ENCODE results near the gene TANGO6. TPM values are rescaled to one million over a fixed set of nuclear protein-coding genes. Genes with fewer than 3 reads are reported as not detected.
"Not testable (repeated sequence)": the region's sequence is repeated elsewhere in the genome, so short reads cannot be mapped to it uniquely, and the experiment has no call there.

TANGO6 gene
- total and polyA plus RNA-seq, 4 donors: 5.4 to 26.6 (median 13.2) TPM

DNA sequence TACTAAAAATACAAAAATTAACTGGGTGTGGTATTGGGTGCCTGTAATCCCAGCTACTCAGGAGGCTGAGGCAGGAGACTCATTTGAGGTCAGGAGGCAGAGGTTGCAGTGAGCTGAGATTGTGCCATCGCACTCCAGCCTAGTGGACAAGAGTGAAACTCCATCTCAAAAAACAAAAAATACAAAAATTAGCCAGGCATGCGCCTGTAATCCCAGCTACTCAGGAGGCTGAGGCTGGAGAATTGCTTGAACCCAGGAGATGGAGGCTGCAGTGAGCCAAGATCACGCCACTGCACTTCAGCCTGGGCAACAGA is 208.1 kb downstream of the TANGO6 start:
- DNase-seq; H3K4me3 ChIP-seq (ENCODE audit: low read length in 2 of 2); H3K4me1 ChIP-seq (ENCODE audit: control insufficient read depth in 1 of 2, insufficient read depth in 2 of 2, low read length in 2 of 2); intact Hi-C loops (cut with DNase I); H3K36me3 ChIP-seq (ENCODE audit: control insufficient read depth in 1 of 2, insufficient read depth in 2 of 2, low read length in 1 of 2); H3K27ac ChIP-seq (ENCODE audit: low read depth in 1 of 2, low read length in 2 of 2); H3K27me3 ChIP-seq (ENCODE audit: control insufficient read depth in 1 of 2, insufficient read depth in 2 of 2, low read length in 1 of 2); ATAC-seq (ENCODE audit: low FRiP score); H3K9me3 ChIP-seq (ENCODE audit: control insufficient read depth, low read length): not testable (repeated sequence)
- 95 to 97% methylated on average over 3 of the region's 3 CpGs for WGBS, 2 donors

DNA sequence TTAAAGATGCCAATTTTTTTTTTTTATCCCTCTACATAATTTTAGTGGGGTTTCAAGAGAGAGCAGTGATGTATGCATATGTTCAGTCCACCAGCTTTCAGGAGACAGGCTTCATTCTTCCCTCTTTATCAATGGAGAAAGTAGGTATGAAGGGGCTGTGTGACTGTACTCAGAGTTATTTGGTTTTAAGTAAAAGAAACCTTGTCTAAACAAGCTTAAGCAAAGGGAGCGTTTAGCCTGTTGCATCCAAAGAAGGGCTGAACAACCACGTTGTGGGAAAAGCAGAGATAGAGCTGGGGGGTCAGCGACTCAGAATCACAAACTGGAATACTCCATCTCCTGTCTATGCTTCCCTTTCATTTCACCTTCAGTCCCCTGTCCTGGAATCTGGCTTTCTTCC is 211.7 kb downstream of the TANGO6 start:
- H3K4me3 ChIP-seq (ENCODE audit: low read length in 2 of 2): no peak overlapping the region
- no peaks in the 10 kb centered on the region for H3K27me3 ChIP-seq (ENCODE audit: control insufficient read depth in 1 of 2, insufficient read depth in 2 of 2, low read length in 1 of 2)
- H3K9me3 ChIP-seq (ENCODE audit: control insufficient read depth, low read length): no peaks in the 10 kb centered on the region
- ATAC-seq (ENCODE audit: low FRiP score): no peak
- no peaks in the 10 kb centered on the region for H3K36me3 ChIP-seq (ENCODE audit: control insufficient read depth in 1 of 2, insufficient read depth in 2 of 2, low read length in 1 of 2)
- H3K27ac ChIP-seq (ENCODE audit: low read depth in 1 of 2, low read length in 2 of 2): no peak overlapping the region
- intact Hi-C loops (cut with DNase I): no loop called here
- DNase-seq: no peak
- WGBS, 2 donors: 85 to 88% methylated on average over 3 of the region's 3 CpGs
- H3K4me1 ChIP-seq (ENCODE audit: control insufficient read depth in 1 of 2, insufficient read depth in 2 of 2, low read length in 2 of 2): no peaks in the 10 kb centered on the region

DNA sequence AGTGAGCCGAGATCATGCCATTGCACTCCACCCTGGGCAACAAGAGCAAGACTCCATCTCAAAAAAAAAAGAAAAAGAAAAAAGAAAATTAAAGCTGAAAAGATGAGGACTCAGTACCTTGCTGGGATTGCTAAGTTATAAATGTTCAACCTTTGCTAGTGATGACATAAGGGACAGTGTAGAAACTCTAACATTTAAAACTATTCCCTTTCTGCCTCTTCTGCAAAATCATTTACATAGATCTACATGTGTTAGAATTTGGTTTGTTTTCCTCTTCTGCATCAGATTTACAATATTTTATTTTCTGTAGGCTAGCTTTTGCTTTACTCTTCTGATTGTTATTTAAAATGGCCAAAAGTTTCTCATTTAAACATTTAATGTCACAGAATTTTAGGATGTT is 212.6 kb downstream of the TANGO6 start:
- Histone ChIP-seq H3K4me3 (ENCODE audit: low read length in 2 of 2) (no peak overlapping the region), H3K4me1 (ENCODE audit: control insufficient read depth in 1 of 2, insufficient read depth in 2 of 2, low read length in 2 of 2) (no peaks in the 10 kb centered on the region), H3K27me3 (ENCODE audit: control insufficient read depth in 1 of 2, insufficient read depth in 2 of 2, low read length in 1 of 2) (no peaks in the 10 kb centered on the region), H3K27ac (ENCODE audit: low read depth in 1 of 2, low read length in 2 of 2) (no peak overlapping the region), H3K36me3 (ENCODE audit: control insufficient read depth in 1 of 2, insufficient read depth in 2 of 2, low read length in 1 of 2) (no peaks in the 10 kb centered on the region), H3K9me3 (ENCODE audit: control insufficient read depth, low read length) (no peaks in the 10 kb centered on the region)
- DNase-seq: no peak
- intact Hi-C loops (cut with DNase I): no loop called here
- WGBS, 2 donors: 82 to 94% methylated on average over 1 of the region's 1 CpG
- no peak for ATAC-seq (ENCODE audit: low FRiP score)

DNA sequence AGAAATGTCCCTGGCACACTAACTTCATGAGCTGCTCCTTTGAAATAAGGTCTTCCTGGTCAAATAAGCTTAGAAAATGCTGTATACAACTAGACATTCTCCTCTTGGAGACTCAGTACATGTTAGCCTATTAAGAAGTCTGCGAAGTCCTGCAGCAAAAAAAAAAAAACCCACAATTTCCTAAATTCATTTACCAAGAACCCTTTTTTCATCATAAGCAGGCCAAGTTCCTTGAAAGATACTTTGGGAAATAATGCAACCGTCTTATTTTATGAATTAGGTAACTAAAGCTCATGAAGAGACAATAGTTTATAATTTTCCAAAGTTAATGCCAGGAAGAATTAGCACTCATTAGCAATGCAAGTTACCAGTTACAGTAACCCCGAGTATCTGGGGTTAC is 213.1 kb downstream of the TANGO6 start:
- no peak for DNase-seq
- H3K9me3 ChIP-seq (ENCODE audit: control insufficient read depth, low read length): no peaks in the 10 kb centered on the region
- no peaks in the 10 kb centered on the region for H3K4me1 ChIP-seq (ENCODE audit: control insufficient read depth in 1 of 2, insufficient read depth in 2 of 2, low read length in 2 of 2)
- ATAC-seq (ENCODE audit: low FRiP score): no peak
- no peak overlapping the region for H3K27ac ChIP-seq (ENCODE audit: low read depth in 1 of 2, low read length in 2 of 2)
- H3K4me3 ChIP-seq (ENCODE audit: low read length in 2 of 2): no peak overlapping the region
- intact Hi-C loops (cut with DNase I): no loop called here
- 93 to 94% methylated on average over 3 of the region's 3 CpGs for WGBS, 2 donors
- H3K27me3 ChIP-seq (ENCODE audit: control insufficient read depth in 1 of 2, insufficient read depth in 2 of 2, low read length in 1 of 2): no peaks in the 10 kb centered on the region
- no peaks in the 10 kb centered on the region for H3K36me3 ChIP-seq (ENCODE audit: control insufficient read depth in 1 of 2, insufficient read depth in 2 of 2, low read length in 1 of 2)

DNA sequence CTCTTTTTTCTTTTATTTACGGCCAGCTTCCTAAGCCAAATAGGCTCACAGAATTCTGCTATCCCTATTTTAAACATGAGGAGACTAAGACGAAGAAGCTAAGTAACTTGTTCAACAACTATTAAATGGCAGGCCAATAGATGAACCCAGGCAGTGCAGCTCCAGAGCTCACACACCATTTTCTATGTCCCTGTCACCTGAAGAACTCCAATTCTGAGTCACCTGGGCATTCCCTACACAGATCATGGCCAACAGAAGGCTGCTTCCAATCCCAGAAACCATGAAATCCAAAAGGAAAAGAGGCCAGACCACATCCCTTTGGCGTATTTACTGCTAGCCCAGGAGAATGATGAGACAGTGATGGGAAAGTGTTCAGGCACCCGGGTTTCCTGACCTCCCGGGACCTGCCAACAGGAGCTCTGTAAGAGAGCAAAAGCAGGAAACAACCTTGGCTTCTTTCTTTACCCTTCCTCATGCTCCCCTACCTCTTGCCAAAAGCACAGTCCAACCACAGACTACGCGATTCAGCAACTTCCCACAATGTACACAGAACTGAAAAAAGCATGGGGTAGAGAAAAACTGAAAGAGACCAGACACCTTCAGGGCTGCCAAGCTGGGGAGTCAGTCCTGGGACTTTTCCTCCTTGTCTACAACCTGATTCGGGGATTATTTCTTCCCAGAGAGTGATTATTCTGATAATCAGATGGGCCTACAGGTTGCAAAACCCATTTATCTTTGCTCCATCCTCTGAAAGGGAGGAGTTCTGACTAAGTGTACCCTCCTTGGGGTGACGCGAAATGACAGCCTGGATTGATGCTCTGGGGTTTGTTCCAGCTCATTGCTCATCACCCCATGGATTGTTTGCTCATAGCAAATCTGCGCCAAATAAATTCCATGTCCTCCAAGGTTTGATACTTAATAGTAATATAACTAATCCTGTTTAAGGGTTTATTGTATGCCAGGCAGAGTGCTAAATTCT is 214.4 kb downstream of the TANGO6 start:
- H3K4me1 ChIP-seq (ENCODE audit: control insufficient read depth in 1 of 2, insufficient read depth in 2 of 2, low read length in 2 of 2): no peaks in the 10 kb centered on the region
- no peaks in the 10 kb centered on the region for H3K9me3 ChIP-seq (ENCODE audit: control insufficient read depth, low read length)
- H3K27ac ChIP-seq (ENCODE audit: low read depth in 1 of 2, low read length in 2 of 2): no peak overlapping the region
- DNase-seq (no peak), ATAC-seq (ENCODE audit: low FRiP score) (no peak)
- no peak overlapping the region for H3K4me3 ChIP-seq (ENCODE audit: low read length in 2 of 2)
- no peaks in the 10 kb centered on the region for H3K27me3 ChIP-seq (ENCODE audit: control insufficient read depth in 1 of 2, insufficient read depth in 2 of 2, low read length in 1 of 2)
- intact Hi-C loops (cut with DNase I): no loop called here
- WGBS, 2 donors: 76 to 79% methylated on average over 11 of the region's 11 CpGs
- H3K36me3 ChIP-seq (ENCODE audit: control insufficient read depth in 1 of 2, insufficient read depth in 2 of 2, low read length in 1 of 2): no peaks in the 10 kb centered on the region

DNA sequence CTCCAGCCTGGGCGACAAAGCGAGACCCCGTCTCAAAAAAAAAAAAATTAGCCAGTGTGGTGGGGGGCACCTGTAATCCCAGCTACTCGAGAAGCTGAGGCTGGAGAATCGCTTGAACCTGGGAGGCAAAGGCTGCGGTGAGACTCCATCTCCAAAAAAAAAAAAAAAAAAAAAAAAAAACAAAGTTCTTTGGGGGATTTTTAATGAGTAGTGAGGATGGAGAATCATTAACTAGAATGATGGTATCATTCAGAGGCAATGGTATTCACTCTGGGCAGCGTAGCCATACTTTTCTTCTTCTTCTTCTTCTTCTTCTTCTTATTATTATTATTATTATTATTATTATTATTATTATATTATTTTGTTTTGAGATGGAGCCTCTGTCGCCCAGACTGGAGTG is 220.2 kb downstream of the TANGO6 start:
- H3K4me3 ChIP-seq (ENCODE audit: low read length in 2 of 2); intact Hi-C loops (cut with DNase I); H3K9me3 ChIP-seq (ENCODE audit: control insufficient read depth, low read length); DNase-seq; H3K27me3 ChIP-seq (ENCODE audit: control insufficient read depth in 1 of 2, insufficient read depth in 2 of 2, low read length in 1 of 2); H3K27ac ChIP-seq (ENCODE audit: low read depth in 1 of 2, low read length in 2 of 2); H3K4me1 ChIP-seq (ENCODE audit: control insufficient read depth in 1 of 2, insufficient read depth in 2 of 2, low read length in 2 of 2); ATAC-seq (ENCODE audit: low FRiP score); H3K36me3 ChIP-seq (ENCODE audit: control insufficient read depth in 1 of 2, insufficient read depth in 2 of 2, low read length in 1 of 2): not testable (repeated sequence)
- 98 to 99% methylated on average over 8 of the region's 8 CpGs for WGBS, 2 donors

DNA sequence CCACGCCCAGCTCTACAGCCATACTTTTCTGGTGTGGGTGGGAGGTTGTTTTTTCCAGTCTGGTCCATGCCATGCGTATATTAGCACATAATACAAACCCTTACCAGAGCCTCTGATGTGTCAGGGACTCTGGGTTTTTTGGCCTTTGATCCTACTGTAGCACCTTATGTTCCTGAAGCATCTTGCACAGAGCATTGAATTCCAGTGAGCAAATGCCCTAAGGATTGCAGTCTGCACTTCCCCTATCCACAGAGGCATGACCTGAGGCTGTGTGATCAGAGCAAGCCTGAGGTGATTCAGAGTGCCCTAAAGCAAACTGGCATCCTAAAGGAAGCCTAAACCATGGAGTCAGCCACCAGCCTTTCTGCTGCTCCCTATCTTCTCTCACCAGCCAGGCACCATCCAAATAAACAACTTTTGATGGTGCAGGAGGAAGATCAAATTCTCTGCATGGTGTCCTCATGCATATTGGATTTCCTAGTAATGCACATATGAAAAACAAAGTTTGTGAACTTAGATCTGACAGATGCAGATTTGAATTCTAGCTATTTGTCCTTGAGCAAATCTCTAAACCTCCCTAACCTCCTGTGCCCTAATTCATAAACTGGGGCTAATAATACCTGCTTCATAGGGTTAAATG is 220.9 kb downstream of the TANGO6 start:
- WGBS, 2 donors: 96 to 97% methylated on average over 2 of the region's 2 CpGs
- Histone ChIP-seq H3K27me3 (ENCODE audit: control insufficient read depth in 1 of 2, insufficient read depth in 2 of 2, low read length in 1 of 2) (no peaks in the 10 kb centered on the region), H3K4me3 (ENCODE audit: low read length in 2 of 2) (no peak overlapping the region), H3K4me1 (ENCODE audit: control insufficient read depth in 1 of 2, insufficient read depth in 2 of 2, low read length in 2 of 2) (peaks cover 0 to 3% of the 10 kb centered on the region in 2 donors), H3K9me3 (ENCODE audit: control insufficient read depth, low read length) (no peaks in the 10 kb centered on the region), H3K36me3 (ENCODE audit: control insufficient read depth in 1 of 2, insufficient read depth in 2 of 2, low read length in 1 of 2) (no peaks in the 10 kb centered on the region), H3K27ac (ENCODE audit: low read depth in 1 of 2, low read length in 2 of 2) (no peak overlapping the region)
- DNase-seq: no peak
- ATAC-seq (ENCODE audit: low FRiP score): no peak
- intact Hi-C loops (cut with DNase I): no loop called here

DNA sequence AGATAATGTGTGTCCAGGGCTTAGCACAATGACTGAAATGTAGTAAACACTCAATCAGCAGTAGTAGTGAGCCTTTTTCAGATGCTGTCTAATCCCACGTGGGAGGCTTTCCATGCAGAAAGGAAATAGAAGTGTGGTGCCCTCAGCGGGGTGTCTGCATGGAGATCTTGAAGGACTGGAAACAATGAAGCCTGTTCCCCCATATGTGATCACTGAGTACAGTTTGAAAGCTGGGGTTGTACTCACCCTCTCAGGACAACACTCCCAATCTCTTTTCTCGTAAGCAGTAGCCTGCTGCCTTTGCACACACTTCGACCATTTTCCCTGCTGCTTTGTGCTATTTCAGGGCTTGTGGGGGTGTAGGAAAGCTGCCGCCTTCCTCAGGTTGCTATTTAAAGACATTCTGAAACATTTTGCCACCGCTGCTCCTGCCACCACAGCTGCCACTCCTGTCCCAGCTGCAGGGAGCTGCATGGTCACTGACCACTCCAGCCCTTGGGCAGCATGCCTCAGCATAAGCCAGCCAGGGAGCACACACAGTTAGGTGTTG is 221.5 kb downstream of the TANGO6 start:
- DNase-seq (no peak), ATAC-seq (ENCODE audit: low FRiP score) (no peak)
- Histone ChIP-seq H3K4me3 (ENCODE audit: low read length in 2 of 2) (no peak overlapping the region), H3K36me3 (ENCODE audit: control insufficient read depth in 1 of 2, insufficient read depth in 2 of 2, low read length in 1 of 2) (no peaks in the 10 kb centered on the region), H3K4me1 (ENCODE audit: control insufficient read depth in 1 of 2, insufficient read depth in 2 of 2, low read length in 2 of 2) (peaks cover 0 to 3% of the 10 kb centered on the region in 2 donors), H3K27me3 (ENCODE audit: control insufficient read depth in 1 of 2, insufficient read depth in 2 of 2, low read length in 1 of 2) (no peaks in the 10 kb centered on the region), H3K27ac (ENCODE audit: low read depth in 1 of 2, low read length in 2 of 2) (no peak overlapping the region), H3K9me3 (ENCODE audit: control insufficient read depth, low read length) (no peaks in the 10 kb centered on the region)
- intact Hi-C loops (cut with DNase I): no loop called here
- WGBS, 2 donors: 23 to 24% methylated on average over 6 of the region's 6 CpGs

DNA sequence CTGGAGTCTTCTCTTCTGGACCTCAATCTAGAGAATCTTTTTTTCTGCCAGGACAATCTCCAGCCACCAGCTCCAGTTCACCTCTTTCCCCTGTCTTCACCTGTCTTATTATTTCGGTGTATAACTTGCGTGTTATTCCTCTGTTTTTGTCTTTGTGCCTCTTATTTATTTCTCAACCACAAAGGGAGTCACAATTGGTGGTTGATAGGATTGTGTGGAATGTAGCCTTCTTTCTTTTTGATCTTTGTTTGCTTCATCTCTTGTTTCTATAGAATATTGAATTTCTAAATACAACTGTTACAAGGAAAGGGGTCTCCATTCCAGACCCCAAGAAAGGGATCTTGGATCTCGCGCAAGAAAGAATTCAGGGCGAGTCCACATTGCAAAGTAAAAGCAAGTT is 226.2 kb downstream of the TANGO6 start:
- intact Hi-C loops (cut with DNase I): no loop called here
- Histone ChIP-seq H3K4me3 (ENCODE audit: low read length in 2 of 2) (no peak overlapping the region), H3K4me1 (ENCODE audit: control insufficient read depth in 1 of 2, insufficient read depth in 2 of 2, low read length in 2 of 2) (peaks cover 0 to 3% of the 10 kb centered on the region in 2 donors), H3K27ac (ENCODE audit: low read depth in 1 of 2, low read length in 2 of 2) (no peak overlapping the region), H3K36me3 (ENCODE audit: control insufficient read depth in 1 of 2, insufficient read depth in 2 of 2, low read length in 1 of 2) (no peaks in the 10 kb centered on the region), H3K27me3 (ENCODE audit: control insufficient read depth in 1 of 2, insufficient read depth in 2 of 2, low read length in 1 of 2) (no peaks in the 10 kb centered on the region), H3K9me3 (ENCODE audit: control insufficient read depth, low read length) (no peaks in the 10 kb centered on the region)
- WGBS, 2 donors: 98 to 99% methylated on average over 5 of the region's 5 CpGs
- DNase-seq (no peak), ATAC-seq (ENCODE audit: low FRiP score) (no peak)
